ENCODE measurements around the gene FUT1. TPM values are rescaled to one million over a fixed set of nuclear protein-coding genes. Genes with fewer than 3 reads are reported as not detected.

Gene FUT1
- total and polyA plus RNA-seq, 9 of the 15 experiments (the other 6 are each of a cell fraction or from before 2014, with no cell fraction given), result 2.3 to 18.5 (median 8.8) TPM

- peaks cover 12 to 29% of the 10 kb centered on the region in 2 experiments; a peak in 4 of 5 replicates for H3K4me1 ChIP-seq (replicated peaks in 1 of 2; ENCODE audit: control insufficient read depth in 2 of 2, insufficient read depth in 2 of 2, low read length in 2 of 2)
- POLR2A ChIA-PET, result interaction anchor here (0.5 to 1.8 kb wide), 12 partner anchors 8 to 241 kb away, joined by 3 to 10 read pairs (median 4); partner anchors contain the start of genes IZUMO1, RPL18 and SPHK2
- DNase-seq (ENCODE audit: extremely low read depth in 1 of 4, low spot score in 3 of 4) (peak; percentile 71 to 81 (median 76)), ATAC-seq (peak; percentile 76), FAIRE-seq (peak; percentile 84)
- H3K36me3 ChIP-seq (ENCODE audit: control insufficient read depth, insufficient read depth, low read length), result peaks cover 4% of the 10 kb centered on the region; the same call in 2 of the 3 replicates
- no peaks in the 10 kb centered on the region for H3K9me1 ChIP-seq (ENCODE audit: control insufficient read depth, insufficient read depth, low read length)
- in situ Hi-C loops (cut with MboI) (no loop called here), intact Hi-C loops (cut with micrococcal nuclease) (no loop called here)
- H2AFZ ChIP-seq (ENCODE audit: low read depth, low read length), result peak overlapping the region; percentile 94
- CTCF ChIA-PET (ENCODE audit: low intra/inter-chr PET ratio), result no interaction called here
- H3K27ac ChIP-seq (ENCODE audit: extremely low read depth, low read depth, low read length), result peak overlapping the region; percentile 87
- no peaks in the 10 kb centered on the region for H3K27me3 ChIP-seq (ENCODE audit: control insufficient read depth in 2 of 2, insufficient read depth in 2 of 2, low read length in 2 of 2)
- peak overlapping the region; percentile 58 for H3K4me2 ChIP-seq (ENCODE audit: insufficient read depth, low read length)
- no peaks in the 10 kb centered on the region for H4K20me1 ChIP-seq (replicated peaks; ENCODE audit: control insufficient read depth, insufficient read depth, low read length)
- BruUV-seq (replicated peaks), result TSS peak; percentile 67
- no peaks in the 10 kb centered on the region for H3K9me3 ChIP-seq (replicated peaks; ENCODE audit: control insufficient read depth, insufficient read depth, low read depth, low read length)
- no peak overlapping the region for H3K4me3 ChIP-seq
- WGBS (ENCODE audit: insufficient coverage, low coverage, missing lambda C conversion rate), result 33% methylated on average over 11 of the region's 11 CpGs
- peak overlapping the region; percentile 49 to 50; a peak in 3 of 4 replicates for H3K9ac ChIP-seq (ENCODE audit: insufficient read depth in 1 of 2, low read depth in 2 of 2, low read length in 2 of 2)
- no peaks in the 10 kb centered on the region for H3K79me2 ChIP-seq (ENCODE audit: control insufficient read depth, insufficient read depth, low read length)
- peak; percentile 71 for TF ChIP-seq C11orf30 (IDR thresholded peaks at IDR 0.05; ENCODE audit: low read depth)
- TF ChIP-seq, protein P1, sequence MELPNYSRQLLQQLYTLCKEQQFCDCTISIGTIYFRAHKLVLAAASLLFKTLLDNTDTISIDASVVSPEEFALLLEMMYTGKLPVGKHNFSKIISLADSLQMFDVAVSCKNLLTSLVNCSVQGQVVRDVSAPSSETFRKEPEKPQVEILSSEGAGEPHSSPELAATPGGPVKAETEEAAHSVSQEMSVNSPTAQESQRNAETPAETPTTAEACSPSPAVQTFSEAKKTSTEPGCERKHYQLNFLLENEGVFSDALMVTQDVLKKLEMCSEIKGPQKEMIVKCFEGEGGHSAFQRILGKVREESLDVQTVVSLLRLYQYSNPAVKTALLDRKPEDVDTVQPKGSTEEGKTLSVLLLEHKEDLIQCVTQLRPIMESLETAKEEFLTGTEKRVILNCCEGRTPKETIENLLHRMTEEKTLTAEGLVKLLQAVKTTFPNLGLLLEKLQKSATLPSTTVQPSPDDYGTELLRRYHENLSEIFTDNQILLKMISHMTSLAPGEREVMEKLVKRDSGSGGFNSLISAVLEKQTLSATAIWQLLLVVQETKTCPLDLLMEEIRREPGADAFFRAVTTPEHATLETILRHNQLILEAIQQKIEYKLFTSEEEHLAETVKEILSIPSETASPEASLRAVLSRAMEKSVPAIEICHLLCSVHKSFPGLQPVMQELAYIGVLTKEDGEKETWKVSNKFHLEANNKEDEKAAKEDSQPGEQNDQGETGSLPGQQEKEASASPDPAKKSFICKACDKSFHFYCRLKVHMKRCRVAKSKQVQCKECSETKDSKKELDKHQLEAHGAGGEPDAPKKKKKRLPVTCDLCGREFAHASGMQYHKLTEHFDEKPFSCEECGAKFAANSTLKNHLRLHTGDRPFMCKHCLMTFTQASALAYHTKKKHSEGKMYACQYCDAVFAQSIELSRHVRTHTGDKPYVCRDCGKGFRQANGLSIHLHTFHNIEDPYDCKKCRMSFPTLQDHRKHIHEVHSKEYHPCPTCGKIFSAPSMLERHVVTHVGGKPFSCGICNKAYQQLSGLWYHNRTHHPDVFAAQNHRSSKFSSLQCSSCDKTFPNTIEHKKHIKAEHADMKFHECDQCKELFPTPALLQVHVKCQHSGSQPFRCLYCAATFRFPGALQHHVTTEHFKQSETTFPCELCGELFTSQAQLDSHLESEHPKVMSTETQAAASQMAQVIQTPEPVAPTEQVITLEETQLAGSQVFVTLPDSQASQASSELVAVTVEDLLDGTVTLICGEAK (IDR thresholded peaks at IDR 0.05), result peak; percentile 89
- TF ChIP-seq, protein P1 (CRISPR knock-in tag; IDR thresholded peaks at IDR 0.05), result no peak
- TF ChIP-seq EP400 (IDR thresholded peaks at IDR 0.05), result peak; percentile 50
- TF ChIP-seq CLOCK (CRISPR knock-in tag; IDR thresholded peaks at IDR 0.05; ENCODE audit: borderline replicate concordance), result no peak
- peak; percentile 32 to 39; a peak in 1 of 4 replicates for TF ChIP-seq FOXK2 (conservative IDR thresholded peaks at IDR 0.05 in 1 of 2, IDR thresholded peaks at IDR 0.05 in 1 of 2; ENCODE audit: low read depth in 2 of 2)
Observed at GRCh38 chr19:48724796-48725753, 27.4 kb downstream of the FUT1 start.

Data from K562 (cell line).